ENCODE measurements around the gene SYTL3. TPM values are rescaled to one million over a fixed set of nuclear protein-coding genes. Genes with fewer than 3 reads are reported as not detected.
"Not testable (repeated sequence)": the region's sequence is repeated elsewhere in the genome, so short reads cannot be mapped to it uniquely, and the experiment has no call there.

Gene SYTL3
- total and polyA plus RNA-seq, 2 experiments from 2014 or later, result 0.07 TPM; not detected in 1

DNA sequence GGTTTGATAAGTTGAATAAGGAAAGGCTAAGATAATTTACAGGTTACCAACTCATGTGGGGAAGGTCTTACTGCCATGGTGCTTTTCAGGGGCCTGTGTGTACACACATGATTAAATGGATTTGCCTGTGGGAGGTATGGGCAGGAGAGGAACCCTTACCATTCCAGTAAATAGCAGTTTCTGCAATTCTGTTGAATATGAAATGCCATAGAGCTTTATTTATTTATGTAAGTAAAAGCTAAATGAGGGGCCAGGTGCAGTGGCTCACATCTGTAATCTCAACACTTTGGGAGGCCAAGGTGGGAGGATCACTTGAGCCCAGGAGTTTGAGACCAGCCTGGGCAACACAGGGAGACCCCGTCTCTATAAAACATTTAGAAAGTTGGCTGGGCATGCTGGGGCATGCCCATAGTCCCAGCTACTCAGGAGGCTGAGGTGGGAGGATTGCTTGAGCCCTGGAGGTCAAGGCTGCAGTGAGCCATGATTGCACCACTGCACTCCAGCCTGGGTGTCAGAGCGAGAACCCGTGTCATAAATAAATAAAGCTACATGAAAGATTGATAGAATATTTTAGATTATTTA lies 17.2 kb upstream of the SYTL3 start:
- H4K20me1 ChIP-seq (replicated peaks; ENCODE audit: insufficient read depth), result peaks cover 10% of the 10 kb centered on the region
- peaks cover 63% of the 10 kb centered on the region for H3K36me3 Mint-ChIP-seq (ENCODE audit: low read depth)
- peaks cover 16% of the 10 kb centered on the region for H3K4me1 Mint-ChIP-seq
- H3K27ac ChIP-seq (ENCODE audit: low read depth), result 0 out of 2 replicates have a peak overlapping the region, but pooled peaks have one; percentile 9
- H3K27me3 Mint-ChIP-seq (ENCODE audit: insufficient read depth, low read depth, poor library complexity), result peaks cover 16% of the 10 kb centered on the region
- H3F3A ChIP-seq (replicated peaks; ENCODE audit: low read depth); ATAC-seq; H3K79me2 ChIP-seq (replicated peaks; ENCODE audit: insufficient read depth); H3K27me3 ChIP-seq (ENCODE audit: insufficient read depth); H3K4me1 ChIP-seq (ENCODE audit: insufficient read depth); H3K36me3 ChIP-seq (ENCODE audit: insufficient read depth); H3K4me2 ChIP-seq; H3K4me3 Mint-ChIP-seq; DNase-seq (ENCODE audit: low spot score); H2AFZ ChIP-seq; H3K9me2 ChIP-seq (ENCODE audit: insufficient read depth); H3K4me3 ChIP-seq; H3K9me3 Mint-ChIP-seq: not testable (repeated sequence)
- H3K27ac Mint-ChIP-seq, result peak overlapping the region; percentile 41

DNA sequence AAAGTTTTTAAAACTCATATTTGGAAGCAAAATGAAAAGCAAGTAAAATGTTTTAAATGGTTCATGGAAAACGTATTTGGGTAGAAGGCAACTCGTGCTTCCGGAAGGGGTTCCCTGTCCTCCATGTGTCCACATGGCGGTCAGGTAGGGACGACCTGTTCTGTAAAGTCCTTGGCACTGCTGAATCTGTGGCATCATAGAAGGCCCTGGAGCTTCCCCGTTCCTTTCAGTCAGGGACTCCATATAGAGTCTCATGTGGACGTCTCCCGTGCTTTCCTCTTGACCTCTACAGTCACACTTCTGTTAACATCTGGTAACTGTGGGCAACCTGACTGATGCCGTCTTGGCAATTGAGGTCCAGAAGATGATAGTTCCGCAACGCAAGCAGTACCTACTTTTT lies 16.7 kb upstream of the SYTL3 start:
- Mint-ChIP-seq H3K27me3 (ENCODE audit: insufficient read depth, low read depth, poor library complexity) (peaks cover 16% of the 10 kb centered on the region), H3K27ac (no peak overlapping the region), H3K36me3 (ENCODE audit: low read depth) (peaks cover 59% of the 10 kb centered on the region), H3K9me3 (no peaks in the 10 kb centered on the region), H3K4me1 (peaks cover 11% of the 10 kb centered on the region), H3K4me3 (no peak overlapping the region)
- Histone ChIP-seq H2AFZ (no peak overlapping the region), H3K4me1 (ENCODE audit: insufficient read depth) (no peaks in the 10 kb centered on the region), H3K27me3 (ENCODE audit: insufficient read depth) (no peaks in the 10 kb centered on the region), H3F3A (replicated peaks; ENCODE audit: low read depth) (no peaks in the 10 kb centered on the region), H3K27ac (ENCODE audit: low read depth) (0 out of 2 replicates have a peak overlapping the region, but pooled peaks have one; percentile 9), H3K79me2 (replicated peaks; ENCODE audit: insufficient read depth) (no peaks in the 10 kb centered on the region), H3K4me2 (no peak overlapping the region), H3K4me3 (no peak overlapping the region), H3K36me3 (ENCODE audit: insufficient read depth) (peaks cover 5% of the 10 kb centered on the region), H3K9me2 (ENCODE audit: insufficient read depth) (no peaks in the 10 kb centered on the region), H4K20me1 (replicated peaks; ENCODE audit: insufficient read depth) (peaks cover 10% of the 10 kb centered on the region)
- ATAC-seq (no peak), DNase-seq (ENCODE audit: low spot score) (no peak)
- TF ChIP-seq JUNB (IDR thresholded peaks at IDR 0.05; ENCODE audit: unreplicated experiment) (no peak), EZH2 (IDR thresholded peaks at IDR 0.05; ENCODE audit: low read depth, unreplicated experiment) (no peak), STAT1 (IDR thresholded peaks at IDR 0.05; ENCODE audit: unreplicated experiment) (no peak), EZH2phosphoT487 (IDR thresholded peaks at IDR 0.05; ENCODE audit: unreplicated experiment) (no peak), ZNF331 (CRISPR knock-in tag; IDR thresholded peaks at IDR 0.05; ENCODE audit: low read depth) (no peak), NANOG (IDR thresholded peaks at IDR 0.05; ENCODE audit: borderline replicate concordance) (no peak), ZNF114 (CRISPR knock-in tag; IDR thresholded peaks at IDR 0.05) (no peak), POLR2AphosphoS5 (IDR thresholded peaks at IDR 0.05; ENCODE audit: low read depth) (no peak), CREB1 (CRISPR knock-in tag; IDR thresholded peaks at IDR 0.05; ENCODE audit: low read depth) (no peak)
- TF ChIP-seq, protein P1, sequence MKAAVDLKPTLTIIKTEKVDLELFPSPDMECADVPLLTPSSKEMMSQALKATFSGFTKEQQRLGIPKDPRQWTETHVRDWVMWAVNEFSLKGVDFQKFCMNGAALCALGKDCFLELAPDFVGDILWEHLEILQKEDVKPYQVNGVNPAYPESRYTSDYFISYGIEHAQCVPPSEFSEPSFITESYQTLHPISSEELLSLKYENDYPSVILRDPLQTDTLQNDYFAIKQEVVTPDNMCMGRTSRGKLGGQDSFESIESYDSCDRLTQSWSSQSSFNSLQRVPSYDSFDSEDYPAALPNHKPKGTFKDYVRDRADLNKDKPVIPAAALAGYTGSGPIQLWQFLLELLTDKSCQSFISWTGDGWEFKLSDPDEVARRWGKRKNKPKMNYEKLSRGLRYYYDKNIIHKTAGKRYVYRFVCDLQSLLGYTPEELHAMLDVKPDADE (IDR thresholded peaks at IDR 0.05), result no peak
- TF ChIP-seq, protein P2, sequence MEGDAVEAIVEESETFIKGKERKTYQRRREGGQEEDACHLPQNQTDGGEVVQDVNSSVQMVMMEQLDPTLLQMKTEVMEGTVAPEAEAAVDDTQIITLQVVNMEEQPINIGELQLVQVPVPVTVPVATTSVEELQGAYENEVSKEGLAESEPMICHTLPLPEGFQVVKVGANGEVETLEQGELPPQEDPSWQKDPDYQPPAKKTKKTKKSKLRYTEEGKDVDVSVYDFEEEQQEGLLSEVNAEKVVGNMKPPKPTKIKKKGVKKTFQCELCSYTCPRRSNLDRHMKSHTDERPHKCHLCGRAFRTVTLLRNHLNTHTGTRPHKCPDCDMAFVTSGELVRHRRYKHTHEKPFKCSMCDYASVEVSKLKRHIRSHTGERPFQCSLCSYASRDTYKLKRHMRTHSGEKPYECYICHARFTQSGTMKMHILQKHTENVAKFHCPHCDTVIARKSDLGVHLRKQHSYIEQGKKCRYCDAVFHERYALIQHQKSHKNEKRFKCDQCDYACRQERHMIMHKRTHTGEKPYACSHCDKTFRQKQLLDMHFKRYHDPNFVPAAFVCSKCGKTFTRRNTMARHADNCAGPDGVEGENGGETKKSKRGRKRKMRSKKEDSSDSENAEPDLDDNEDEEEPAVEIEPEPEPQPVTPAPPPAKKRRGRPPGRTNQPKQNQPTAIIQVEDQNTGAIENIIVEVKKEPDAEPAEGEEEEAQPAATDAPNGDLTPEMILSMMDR (conservative IDR thresholded peaks at IDR 0.05; ENCODE audit: low read depth in 2 of 2), result no peak
- TF ChIP-seq, protein P3, sequence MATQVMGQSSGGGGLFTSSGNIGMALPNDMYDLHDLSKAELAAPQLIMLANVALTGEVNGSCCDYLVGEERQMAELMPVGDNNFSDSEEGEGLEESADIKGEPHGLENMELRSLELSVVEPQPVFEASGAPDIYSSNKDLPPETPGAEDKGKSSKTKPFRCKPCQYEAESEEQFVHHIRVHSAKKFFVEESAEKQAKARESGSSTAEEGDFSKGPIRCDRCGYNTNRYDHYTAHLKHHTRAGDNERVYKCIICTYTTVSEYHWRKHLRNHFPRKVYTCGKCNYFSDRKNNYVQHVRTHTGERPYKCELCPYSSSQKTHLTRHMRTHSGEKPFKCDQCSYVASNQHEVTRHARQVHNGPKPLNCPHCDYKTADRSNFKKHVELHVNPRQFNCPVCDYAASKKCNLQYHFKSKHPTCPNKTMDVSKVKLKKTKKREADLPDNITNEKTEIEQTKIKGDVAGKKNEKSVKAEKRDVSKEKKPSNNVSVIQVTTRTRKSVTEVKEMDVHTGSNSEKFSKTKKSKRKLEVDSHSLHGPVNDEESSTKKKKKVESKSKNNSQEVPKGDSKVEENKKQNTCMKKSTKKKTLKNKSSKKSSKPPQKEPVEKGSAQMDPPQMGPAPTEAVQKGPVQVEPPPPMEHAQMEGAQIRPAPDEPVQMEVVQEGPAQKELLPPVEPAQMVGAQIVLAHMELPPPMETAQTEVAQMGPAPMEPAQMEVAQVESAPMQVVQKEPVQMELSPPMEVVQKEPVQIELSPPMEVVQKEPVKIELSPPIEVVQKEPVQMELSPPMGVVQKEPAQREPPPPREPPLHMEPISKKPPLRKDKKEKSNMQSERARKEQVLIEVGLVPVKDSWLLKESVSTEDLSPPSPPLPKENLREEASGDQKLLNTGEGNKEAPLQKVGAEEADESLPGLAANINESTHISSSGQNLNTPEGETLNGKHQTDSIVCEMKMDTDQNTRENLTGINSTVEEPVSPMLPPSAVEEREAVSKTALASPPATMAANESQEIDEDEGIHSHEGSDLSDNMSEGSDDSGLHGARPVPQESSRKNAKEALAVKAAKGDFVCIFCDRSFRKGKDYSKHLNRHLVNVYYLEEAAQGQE (IDR thresholded peaks at IDR 0.05; ENCODE audit: unreplicated experiment), result no peak
